Kidney epithelial cell (primary cell): Measurements from ENCODE around the gene BANK1. TPM values are rescaled to one million over a fixed set of nuclear protein-coding genes. Genes with fewer than 3 reads are reported as not detected.

Experiments
- DNase-seq: peaks from one replicate; pipeline ENCODE4 v3.0.0-alpha.2; 2010; ENCODE audit warnings: low read depth
- H3K27me3 ChIP-seq: 2 replicates; pipeline ENCODE4 v1.6.0; 2011; ENCODE audit warnings: low read length; ENCODE audit not compliant: control insufficient read depth, insufficient read depth
- H3K36me3 ChIP-seq: 2 replicates; pipeline ENCODE4 v1.5.1; 2011; ENCODE audit warnings: low read length; ENCODE audit not compliant: control insufficient read depth, insufficient read depth
- H3K4me3 ChIP-seq: 2 replicates; pipeline ENCODE4 v1.5.1; 2011; ENCODE audit warnings: low read depth, mild to moderate bottlenecking, control low read depth, low read length
- CTCF ChIP-seq: IDR thresholded peaks from 2 replicates; pipeline ENCODE4 v1.5.1; 2011; ENCODE audit warnings: mild to moderate bottlenecking, moderate library complexity, low read length, control low read depth, inconsistent platforms; ENCODE audit not compliant: insufficient read depth, poor library complexity, severe bottlenecking
- total RNA-seq: library from RNA; depleted of rRNA; stranded (reverse); fragments of >200 nt; gene quantifications from 2 replicates; pipeline ENCODE4 v1.2.3, GENCODE V29; 2015

Gene BANK1
- total RNA-seq, 1 donor from 2014 or later, result 1.8 TPM

DNA sequence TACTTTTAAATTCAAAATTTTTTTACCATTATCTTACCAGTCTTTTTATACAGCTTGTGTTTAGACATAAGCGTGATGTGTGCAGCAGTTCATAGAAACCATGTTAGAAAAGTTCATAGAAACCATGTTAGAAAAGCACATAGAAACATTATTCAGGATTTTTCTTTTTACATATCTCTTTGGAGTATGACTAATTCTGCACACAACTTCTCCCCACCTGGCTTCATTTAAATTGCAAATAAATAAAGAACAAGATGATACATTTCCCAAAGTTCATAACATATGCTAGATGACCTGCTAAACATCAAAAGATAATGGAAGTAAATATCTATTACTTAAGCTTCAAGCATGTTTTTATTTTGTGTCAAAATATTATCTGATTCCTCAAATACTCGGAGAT is 201.9 kb downstream of the BANK1 start:
- no peak for DNase-seq
- H3K36me3 ChIP-seq, result no peaks in the 10 kb centered on the region
- H3K27me3 ChIP-seq, result no peaks in the 10 kb centered on the region
- no peak overlapping the region for H3K4me3 ChIP-seq
- TF ChIP-seq CTCF, result no peak

DNA sequence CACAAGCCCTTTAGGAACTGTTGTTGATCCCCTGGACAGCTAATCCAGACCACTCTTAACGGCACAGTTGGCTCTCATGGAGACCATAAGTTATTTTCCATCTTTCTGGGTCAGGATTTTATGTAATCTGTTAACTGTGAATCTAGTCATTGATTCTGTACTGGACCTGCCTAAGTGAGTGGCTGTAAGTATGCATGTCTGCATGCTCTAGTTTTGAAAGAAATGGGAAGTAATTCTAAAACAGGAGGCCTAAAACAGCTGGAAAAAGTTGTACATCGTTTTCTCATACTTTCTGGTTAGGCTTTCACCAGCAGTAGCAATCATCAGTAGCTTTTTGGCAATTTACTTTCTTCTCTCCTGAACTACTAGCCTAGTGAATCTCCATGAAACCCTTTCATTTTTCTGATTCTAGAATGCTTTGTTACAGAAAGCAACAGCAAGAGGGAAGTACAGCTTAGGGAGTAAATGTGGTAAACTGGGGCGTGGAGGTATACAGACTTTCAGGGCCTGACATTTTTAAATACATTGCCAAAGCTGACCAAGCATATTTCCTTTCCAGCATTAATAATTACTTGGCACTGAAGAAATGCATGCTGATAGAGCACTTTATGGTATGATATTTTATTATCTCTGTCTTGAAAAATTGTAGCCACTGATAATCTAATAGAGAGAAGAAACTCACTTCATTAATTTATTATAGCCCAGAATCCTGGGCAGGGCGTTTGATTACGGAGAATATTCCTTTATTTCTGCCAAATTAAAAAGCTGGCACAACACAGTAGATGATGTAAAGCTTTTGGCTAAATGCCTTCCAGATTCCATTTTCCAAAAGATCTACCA is 202.7 kb downstream of the BANK1 start:
- no peak overlapping the region for H3K4me3 ChIP-seq
- no peak for TF ChIP-seq CTCF
- H3K36me3 ChIP-seq, result no peaks in the 10 kb centered on the region
- no peak for DNase-seq
- H3K27me3 ChIP-seq, result no peaks in the 10 kb centered on the region

DNA sequence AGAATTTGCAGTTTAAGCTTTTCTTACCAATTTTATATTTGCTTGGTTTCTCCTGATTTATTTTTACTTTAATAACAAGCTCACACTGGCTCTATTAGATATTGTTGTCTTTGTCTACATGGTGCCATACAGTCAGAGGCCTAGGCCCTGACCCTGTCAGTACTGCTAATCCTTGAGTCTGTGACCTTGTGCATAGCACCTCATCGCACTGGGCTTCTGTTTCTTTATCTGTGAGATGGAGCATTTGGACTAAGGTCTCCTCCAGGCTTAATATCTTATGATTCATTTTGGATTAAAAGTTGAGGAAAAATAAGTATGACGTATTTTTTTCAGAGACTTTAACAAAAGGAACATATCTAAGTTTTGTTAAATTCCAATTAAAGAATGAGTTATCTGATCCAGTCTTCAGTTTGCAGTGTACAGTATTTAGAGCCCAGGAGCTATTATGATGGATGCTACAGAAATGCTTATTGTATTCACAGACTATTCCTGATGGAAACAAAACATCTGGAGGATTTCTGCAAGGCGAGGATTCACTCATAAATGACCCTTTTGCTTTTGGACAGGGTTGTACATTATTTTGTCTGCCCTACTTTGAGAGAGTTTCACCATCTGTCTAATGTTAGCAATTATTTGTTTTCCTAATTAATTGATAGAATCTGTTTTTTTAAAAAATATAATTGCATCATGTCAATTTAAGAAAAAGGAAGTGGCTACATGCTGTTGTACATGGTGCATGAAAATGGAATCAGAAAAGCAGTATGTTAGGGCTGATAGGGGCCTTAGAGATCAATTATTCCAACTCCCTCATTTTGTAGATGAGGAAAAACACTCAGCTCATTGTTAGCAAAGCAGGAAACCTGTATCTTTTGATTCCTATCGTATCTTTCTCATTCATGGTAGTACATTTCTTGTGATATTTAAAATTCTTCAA is 203.6 kb downstream of the BANK1 start:
- Histone ChIP-seq H3K27me3 (no peaks in the 10 kb centered on the region), H3K4me3 (no peak overlapping the region), H3K36me3 (no peaks in the 10 kb centered on the region)
- DNase-seq, result no peak
- no peak for TF ChIP-seq CTCF

DNA sequence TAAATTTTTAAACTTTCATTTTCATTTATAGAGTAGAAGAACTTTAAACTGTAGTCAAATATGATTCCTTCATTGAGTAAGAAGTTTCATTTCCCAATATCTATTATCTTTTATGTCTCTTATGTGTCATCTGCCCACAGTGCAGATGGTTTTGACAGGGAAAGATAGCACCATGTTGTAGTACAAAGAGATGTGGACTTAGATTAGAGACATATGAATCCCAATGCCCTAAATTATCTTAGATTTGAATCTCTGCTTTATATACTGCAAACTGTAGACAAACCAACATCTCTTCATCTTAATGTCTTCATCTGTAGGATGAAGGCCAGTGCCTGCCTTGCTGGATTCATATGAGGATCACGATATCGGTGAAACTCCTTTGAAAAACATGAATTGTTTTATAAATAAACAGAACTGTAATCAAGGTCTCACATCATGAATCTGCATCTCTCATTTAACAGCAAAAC is 217.5 kb downstream of the BANK1 start:
- TF ChIP-seq CTCF, result no peak
- DNase-seq, result no peak
- no peak overlapping the region for H3K4me3 ChIP-seq
- H3K36me3 ChIP-seq, result no peaks in the 10 kb centered on the region
- no peaks in the 10 kb centered on the region for H3K27me3 ChIP-seq

DNA sequence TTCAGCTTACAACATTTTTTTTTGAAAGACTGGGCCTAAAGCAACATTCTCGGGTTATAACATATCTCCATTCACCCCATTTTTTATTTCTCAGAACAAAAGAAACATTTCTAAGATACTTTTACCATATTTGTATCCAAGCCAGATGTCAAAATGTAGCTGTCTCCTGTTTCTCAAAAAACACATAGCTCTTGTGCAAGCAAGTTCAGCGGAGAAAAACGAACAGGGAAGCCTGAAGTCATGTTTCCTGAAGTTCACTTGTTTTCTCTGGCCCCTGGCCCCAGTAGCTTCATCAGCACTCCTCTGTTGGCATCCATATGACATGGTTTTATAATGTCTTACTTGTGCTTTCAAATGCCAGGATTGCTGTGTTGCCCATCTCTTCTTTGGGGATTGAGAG is 218.2 kb downstream of the BANK1 start:
- H3K4me3 ChIP-seq, result no peak overlapping the region
- H3K27me3 ChIP-seq, result no peaks in the 10 kb centered on the region
- TF ChIP-seq CTCF, result no peak

More for the DNA sequence above, 218.2 kb downstream of the BANK1 start:
- H3K36me3 ChIP-seq, result no peaks in the 10 kb centered on the region
- no peak for DNase-seq
